WTC11 (cell line): Measurements from ENCODE around the gene MAST1.
A peak's percentile ranks its signal among the peaks of the same experiment; 100 is the strongest.

ENCODE experiments used
- ATF1 ChIP-seq: sonication (generic); formaldehyde crosslinking; IDR thresholded peaks from 2 replicates; pipeline ENCODE4 v1.8.1; 2023; ENCODE audit warnings: mild to moderate bottlenecking, moderate library complexity, missing genetic modification reagents
- JAZF1 ChIP-seq: fragments of 250-450 bp; sonication (Bioruptor Pico); IDR thresholded peaks from 2 replicates; pipeline ENCODE4 v1.9.0; 2021; ENCODE audit warnings: moderate library complexity, mild to moderate bottlenecking, inconsistent platforms
- JUN ChIP-seq: sonication (generic); formaldehyde crosslinking; IDR thresholded peaks from 2 replicates; pipeline ENCODE4 v1.8.0; 2023; ENCODE audit warnings: mild to moderate bottlenecking, missing genetic modification reagents
- NFYB ChIP-seq: sonication (generic); formaldehyde crosslinking; conservative IDR thresholded peaks from 2 replicates; pipeline ENCODE4 v1.8.0; 2022; ENCODE audit warnings: low read depth, missing genetic modification reagents
- TEAD4 ChIP-seq: sonication (generic); formaldehyde crosslinking; IDR thresholded peaks from 2 replicates; pipeline ENCODE4 v1.8.0; 2022; ENCODE audit warnings: mild to moderate bottlenecking, missing genetic modification reagents
- ZNF317 ChIP-seq: sonication (generic); formaldehyde crosslinking; IDR thresholded peaks from 2 replicates; pipeline ENCODE4 v1.8.1; 2023; ENCODE audit warnings: low read depth, mild to moderate bottlenecking, moderate library complexity, missing genetic modification reagents, borderline replicate concordance
- TF ChIP-seq, protein P1 (sequence below): sonication (generic); formaldehyde crosslinking; IDR thresholded peaks from 2 replicates; pipeline ENCODE4 v1.8.1; 2022; ENCODE audit warnings: missing genetic modification reagents, borderline replicate concordance
- TF ChIP-seq, protein P2 (sequence below): fragments of 200-600 bp; IDR thresholded peaks from 2 replicates; pipeline ENCODE4 v1.8.0; 2022; ENCODE audit warnings: antibody characterized with exemption
- TF ChIP-seq, protein P3 (sequence below): sonication (generic); formaldehyde crosslinking; IDR thresholded peaks from 2 replicates; pipeline ENCODE4 v1.8.1; 2022; ENCODE audit warnings: low read depth, missing genetic modification reagents, borderline replicate concordance
- TF ChIP-seq, protein P4 (sequence below): sonication (generic); formaldehyde crosslinking; IDR thresholded peaks from 2 replicates; pipeline ENCODE4 v1.8.1; 2023; ENCODE audit warnings: mild to moderate bottlenecking, missing genetic modification reagents, borderline replicate concordance
- TF ChIP-seq, protein P5 (sequence below): sonication (generic); formaldehyde crosslinking; conservative IDR thresholded peaks from 2 replicates; pipeline ENCODE4 v1.8.1; 2022; ENCODE audit warnings: mild to moderate bottlenecking, missing genetic modification reagents

DNA sequence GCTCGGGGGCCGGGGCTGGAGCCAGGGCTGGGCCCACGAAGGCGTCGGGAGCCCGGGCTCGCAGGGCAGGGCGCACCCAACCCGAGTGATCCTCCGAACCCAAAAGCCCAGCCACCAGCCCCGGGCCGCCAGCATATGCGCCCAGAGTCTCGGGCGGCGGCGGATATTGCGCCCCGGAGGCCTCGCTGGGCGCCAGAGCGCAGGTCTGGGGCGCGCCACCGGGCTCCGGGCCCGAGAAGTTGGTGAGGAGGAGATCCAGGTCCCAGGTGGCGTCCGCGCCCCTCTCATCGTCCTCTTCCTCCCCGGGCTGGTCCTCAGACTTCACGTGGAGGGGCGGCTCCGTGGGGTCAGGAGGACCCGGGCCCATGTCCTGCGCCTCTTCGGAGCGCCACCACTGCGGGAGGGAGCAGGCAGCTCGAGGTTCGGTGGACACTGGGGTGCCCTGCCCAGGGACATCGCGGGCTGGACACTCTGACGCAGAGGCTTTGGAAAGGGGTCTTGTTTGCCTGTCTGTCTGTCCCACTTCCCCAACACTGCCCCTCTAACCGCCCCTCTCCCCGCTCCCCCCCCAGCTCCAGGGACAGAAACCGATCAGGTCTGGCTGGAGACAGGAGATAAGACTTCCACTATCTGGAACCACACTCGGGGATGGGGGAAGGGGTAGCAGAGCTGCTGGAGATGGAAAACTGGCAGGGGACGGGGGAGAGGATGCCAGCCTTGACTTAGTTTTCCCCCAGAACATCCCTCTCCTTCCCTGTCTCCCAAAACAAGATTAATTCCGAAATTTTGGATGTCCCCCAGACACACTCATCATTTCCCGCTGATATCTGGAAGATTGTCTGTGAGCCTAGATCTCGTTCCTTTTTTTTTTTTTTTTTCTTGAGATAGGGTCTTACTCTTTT, 47.7 kb downstream of the MAST1 start:
- TF ChIP-seq, protein P1, sequence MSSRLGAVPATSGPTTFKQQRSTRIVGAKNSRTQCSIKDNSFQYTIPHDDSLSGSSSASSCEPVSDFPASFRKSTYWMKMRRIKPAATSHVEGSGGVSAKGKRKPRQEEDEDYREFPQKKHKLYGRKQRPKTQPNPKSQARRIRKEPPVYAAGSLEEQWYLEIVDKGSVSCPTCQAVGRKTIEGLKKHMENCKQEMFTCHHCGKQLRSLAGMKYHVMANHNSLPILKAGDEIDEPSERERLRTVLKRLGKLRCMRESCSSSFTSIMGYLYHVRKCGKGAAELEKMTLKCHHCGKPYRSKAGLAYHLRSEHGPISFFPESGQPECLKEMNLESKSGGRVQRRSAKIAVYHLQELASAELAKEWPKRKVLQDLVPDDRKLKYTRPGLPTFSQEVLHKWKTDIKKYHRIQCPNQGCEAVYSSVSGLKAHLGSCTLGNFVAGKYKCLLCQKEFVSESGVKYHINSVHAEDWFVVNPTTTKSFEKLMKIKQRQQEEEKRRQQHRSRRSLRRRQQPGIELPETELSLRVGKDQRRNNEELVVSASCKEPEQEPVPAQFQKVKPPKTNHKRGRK = no peak
- TF ChIP-seq JAZF1 = no peak
- TF ChIP-seq, protein P2, sequence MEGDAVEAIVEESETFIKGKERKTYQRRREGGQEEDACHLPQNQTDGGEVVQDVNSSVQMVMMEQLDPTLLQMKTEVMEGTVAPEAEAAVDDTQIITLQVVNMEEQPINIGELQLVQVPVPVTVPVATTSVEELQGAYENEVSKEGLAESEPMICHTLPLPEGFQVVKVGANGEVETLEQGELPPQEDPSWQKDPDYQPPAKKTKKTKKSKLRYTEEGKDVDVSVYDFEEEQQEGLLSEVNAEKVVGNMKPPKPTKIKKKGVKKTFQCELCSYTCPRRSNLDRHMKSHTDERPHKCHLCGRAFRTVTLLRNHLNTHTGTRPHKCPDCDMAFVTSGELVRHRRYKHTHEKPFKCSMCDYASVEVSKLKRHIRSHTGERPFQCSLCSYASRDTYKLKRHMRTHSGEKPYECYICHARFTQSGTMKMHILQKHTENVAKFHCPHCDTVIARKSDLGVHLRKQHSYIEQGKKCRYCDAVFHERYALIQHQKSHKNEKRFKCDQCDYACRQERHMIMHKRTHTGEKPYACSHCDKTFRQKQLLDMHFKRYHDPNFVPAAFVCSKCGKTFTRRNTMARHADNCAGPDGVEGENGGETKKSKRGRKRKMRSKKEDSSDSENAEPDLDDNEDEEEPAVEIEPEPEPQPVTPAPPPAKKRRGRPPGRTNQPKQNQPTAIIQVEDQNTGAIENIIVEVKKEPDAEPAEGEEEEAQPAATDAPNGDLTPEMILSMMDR = 0 out of 2 replicates have a peak, but pooled peaks have one; percentile 6
- TF ChIP-seq JUN (CRISPR knock-in tag) = no peak
- TF ChIP-seq ATF1 (CRISPR knock-in tag) = no peak
- 0 out of 2 replicates have a peak, but pooled peaks have one; percentile 21 for TF ChIP-seq TEAD4 (CRISPR knock-in tag)
- TF ChIP-seq, protein P3, sequence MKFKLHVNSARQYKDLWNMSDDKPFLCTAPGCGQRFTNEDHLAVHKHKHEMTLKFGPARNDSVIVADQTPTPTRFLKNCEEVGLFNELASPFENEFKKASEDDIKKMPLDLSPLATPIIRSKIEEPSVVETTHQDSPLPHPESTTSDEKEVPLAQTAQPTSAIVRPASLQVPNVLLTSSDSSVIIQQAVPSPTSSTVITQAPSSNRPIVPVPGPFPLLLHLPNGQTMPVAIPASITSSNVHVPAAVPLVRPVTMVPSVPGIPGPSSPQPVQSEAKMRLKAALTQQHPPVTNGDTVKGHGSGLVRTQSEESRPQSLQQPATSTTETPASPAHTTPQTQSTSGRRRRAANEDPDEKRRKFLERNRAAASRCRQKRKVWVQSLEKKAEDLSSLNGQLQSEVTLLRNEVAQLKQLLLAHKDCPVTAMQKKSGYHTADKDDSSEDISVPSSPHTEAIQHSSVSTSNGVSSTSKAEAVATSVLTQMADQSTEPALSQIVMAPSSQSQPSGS (CRISPR knock-in tag) = no peak
- no peak for TF ChIP-seq ZNF317 (CRISPR knock-in tag)
- no peak for TF ChIP-seq NFYB
- TF ChIP-seq, protein P4, sequence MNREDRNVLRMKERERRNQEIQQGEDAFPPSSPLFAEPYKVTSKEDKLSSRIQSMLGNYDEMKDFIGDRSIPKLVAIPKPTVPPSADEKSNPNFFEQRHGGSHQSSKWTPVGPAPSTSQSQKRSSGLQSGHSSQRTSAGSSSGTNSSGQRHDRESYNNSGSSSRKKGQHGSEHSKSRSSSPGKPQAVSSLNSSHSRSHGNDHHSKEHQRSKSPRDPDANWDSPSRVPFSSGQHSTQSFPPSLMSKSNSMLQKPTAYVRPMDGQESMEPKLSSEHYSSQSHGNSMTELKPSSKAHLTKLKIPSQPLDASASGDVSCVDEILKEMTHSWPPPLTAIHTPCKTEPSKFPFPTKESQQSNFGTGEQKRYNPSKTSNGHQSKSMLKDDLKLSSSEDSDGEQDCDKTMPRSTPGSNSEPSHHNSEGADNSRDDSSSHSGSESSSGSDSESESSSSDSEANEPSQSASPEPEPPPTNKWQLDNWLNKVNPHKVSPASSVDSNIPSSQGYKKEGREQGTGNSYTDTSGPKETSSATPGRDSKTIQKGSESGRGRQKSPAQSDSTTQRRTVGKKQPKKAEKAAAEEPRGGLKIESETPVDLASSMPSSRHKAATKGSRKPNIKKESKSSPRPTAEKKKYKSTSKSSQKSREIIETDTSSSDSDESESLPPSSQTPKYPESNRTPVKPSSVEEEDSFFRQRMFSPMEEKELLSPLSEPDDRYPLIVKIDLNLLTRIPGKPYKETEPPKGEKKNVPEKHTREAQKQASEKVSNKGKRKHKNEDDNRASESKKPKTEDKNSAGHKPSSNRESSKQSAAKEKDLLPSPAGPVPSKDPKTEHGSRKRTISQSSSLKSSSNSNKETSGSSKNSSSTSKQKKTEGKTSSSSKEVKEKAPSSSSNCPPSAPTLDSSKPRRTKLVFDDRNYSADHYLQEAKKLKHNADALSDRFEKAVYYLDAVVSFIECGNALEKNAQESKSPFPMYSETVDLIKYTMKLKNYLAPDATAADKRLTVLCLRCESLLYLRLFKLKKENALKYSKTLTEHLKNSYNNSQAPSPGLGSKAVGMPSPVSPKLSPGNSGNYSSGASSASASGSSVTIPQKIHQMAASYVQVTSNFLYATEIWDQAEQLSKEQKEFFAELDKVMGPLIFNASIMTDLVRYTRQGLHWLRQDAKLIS (CRISPR knock-in tag) = no peak
- TF ChIP-seq, protein P5, sequence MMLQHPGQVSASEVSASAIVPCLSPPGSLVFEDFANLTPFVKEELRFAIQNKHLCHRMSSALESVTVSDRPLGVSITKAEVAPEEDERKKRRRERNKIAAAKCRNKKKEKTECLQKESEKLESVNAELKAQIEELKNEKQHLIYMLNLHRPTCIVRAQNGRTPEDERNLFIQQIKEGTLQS (CRISPR knock-in tag) = no peak
